HG02610 (cell line): ENCODE measurements around the gene DUSP12.
"Not testable (repeated sequence)": the region's sequence is repeated elsewhere in the genome, so short reads cannot be mapped to it uniquely, and the experiment has no call there.

Experiments
- ATAC-seq: cut with Tn5 transposase; IDR thresholded peaks from one replicate; pipeline ENCODE4 v1.9.1; 2021; ENCODE audit warnings: mild to moderate bottlenecking, moderate library complexity; ENCODE audit not compliant: unreplicated experiment

The DUSP12 gene, protein sequence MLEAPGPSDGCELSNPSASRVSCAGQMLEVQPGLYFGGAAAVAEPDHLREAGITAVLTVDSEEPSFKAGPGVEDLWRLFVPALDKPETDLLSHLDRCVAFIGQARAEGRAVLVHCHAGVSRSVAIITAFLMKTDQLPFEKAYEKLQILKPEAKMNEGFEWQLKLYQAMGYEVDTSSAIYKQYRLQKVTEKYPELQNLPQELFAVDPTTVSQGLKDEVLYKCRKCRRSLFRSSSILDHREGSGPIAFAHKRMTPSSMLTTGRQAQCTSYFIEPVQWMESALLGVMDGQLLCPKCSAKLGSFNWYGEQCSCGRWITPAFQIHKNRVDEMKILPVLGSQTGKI

DNA sequence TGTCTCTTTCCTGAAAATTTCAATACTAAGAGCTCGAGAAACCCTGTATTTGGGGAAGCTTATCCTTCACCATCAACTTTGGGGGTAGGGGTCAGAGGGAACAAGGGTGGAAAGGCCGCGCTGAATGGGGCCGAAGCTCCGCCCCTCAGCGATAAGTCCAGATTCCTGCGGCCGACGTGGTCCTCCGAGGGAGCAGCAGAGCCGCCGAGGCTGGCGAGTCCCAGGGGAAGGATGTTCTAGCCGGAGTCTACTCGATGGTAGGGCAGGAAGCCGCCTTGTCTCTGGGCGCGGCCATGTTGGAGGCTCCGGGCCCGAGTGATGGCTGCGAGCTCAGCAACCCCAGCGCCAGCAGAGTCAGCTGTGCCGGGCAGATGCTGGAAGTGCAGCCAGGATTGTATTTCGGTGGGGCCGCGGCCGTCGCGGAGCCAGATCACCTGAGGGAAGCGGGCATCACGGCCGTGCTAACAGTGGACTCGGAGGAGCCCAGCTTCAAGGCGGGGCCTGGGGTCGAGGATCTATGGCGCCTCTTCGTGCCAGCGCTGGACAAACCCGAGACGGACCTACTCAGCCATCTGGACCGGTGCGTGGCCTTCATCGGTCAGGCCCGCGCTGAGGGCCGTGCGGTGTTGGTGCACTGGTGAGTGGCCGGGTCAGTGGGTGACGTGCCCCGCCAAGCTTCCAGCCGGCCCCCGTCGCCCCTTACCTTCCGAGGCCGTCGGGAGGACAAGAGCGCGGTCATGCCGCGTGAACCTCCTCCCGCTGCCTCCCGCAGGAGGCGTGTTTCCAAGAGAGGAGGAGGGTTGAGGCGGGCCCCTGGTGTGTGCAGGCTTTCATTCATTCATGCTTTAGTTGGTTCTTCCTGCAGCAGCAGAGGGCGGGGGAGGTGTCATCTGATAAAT is at the start of gene DUSP12:
TSS of gene DUSP12 (plus strand) at position 278 of the 899 bp plus-strand sequence. CDS start at position 294, 16 bp downstream.
- peak; percentile 95 for ATAC-seq

GRCh38 chr1:161702250-161702649 is 47.3 kb upstream of the DUSP12 start:
- no peak for ATAC-seq

GRCh38 chr1:161705537-161705936 is 44.0 kb upstream of the DUSP12 start:
- ATAC-seq, result peak; percentile 24

- ATAC-seq, result peak; percentile 11
These were observed 43.5 kb upstream of the DUSP12 start for GRCh38 chr1:161706113-161706481.

- peak; percentile 78 for ATAC-seq
These were observed 42.9 kb upstream of the DUSP12 start, which contains the start of gene FCRLA for GRCh38 chr1:161706482-161707347. Gene FCRLA, plus strand, starts transcription at chr1:161707229. Its CDS starts 36 bp downstream, at chr1:161707265.

- no peak for ATAC-seq
These were observed 42.1 kb upstream of the DUSP12 start for GRCh38 chr1:161707503-161707902.

GRCh38 chr1:161709373-161709772 is 40.2 kb upstream of the DUSP12 start:
- no peak for ATAC-seq

GRCh38 chr1:161710560-161710959 is 39.0 kb upstream of the DUSP12 start:
- ATAC-seq, result no peak

- ATAC-seq, result peak; percentile 47
These were observed 30.8 kb upstream of the DUSP12 start for GRCh38 chr1:161718559-161719324.

DNA sequence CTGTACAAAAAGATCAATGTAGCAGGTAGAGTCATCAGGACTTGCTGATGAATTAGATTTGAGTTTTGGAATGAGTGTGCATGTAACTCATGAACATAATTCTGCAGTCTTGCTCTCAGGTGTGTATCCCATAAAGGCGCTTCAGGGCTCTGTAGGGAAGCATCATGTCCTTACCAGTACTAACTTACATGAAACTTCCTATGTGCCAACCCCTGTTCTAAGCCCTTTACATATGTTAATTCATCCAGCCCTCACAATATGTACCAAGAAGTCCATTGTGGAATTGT is 30.3 kb upstream of the DUSP12 start:
- peak; percentile 51 for ATAC-seq

DNA sequence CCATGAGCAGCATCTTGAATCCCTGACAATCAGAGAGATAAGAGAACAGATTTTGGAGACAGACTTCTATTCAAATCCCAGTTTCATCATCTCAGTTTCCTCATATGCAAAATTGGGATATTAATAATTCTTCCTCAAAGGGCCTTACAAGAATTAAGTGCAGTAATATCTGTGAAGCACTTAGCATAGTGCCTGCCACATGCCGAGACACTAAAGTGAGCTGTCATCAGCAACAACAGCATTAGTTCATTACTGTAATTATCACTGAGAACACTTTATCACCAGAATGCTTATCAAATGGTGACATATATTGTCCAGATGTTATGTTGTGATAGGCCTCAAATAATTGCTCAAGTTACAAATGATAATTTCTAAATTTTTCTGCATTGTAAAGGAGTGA is 29.2 kb upstream of the DUSP12 start:
- no peak for ATAC-seq

- no peak for ATAC-seq
These were observed 28.4 kb upstream of the DUSP12 start, which contains the start of gene FCRLB for GRCh38 chr1:161720956-161721737. Gene FCRLB, plus strand, starts transcription at chr1:161721544. Its CDS starts 1,129 bp downstream, at chr1:161722673.

DNA sequence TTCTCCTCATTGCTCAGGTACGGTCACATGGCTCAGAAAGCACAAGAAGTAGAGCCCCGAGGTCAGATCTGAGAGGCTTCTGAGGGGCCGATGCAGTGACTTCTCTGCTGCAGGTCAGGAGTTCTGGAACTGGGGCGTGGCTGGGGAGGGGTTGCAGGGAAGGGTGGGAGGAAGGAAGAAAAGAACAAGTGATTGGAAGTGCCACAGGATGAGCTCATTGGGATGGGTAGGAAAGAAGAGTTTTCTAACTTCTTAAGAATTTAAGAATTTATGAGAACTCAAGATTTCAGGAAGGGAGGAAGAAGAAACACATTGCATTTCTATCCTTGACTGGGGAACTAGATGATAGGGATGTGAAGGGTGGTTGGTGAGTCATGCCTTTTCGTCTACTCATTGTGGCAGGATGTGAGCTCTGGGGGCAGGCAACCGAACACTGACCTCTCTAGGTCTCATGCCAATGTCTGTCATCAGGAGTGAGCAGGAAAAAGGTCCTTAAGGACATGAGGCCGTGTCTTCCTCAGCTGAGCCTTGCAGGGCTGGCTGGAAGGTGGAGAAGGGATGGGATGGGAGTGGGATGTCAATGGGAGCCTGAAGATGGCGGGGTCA is 27.7 kb upstream of the DUSP12 start:
- peak; percentile 37 for ATAC-seq

DNA sequence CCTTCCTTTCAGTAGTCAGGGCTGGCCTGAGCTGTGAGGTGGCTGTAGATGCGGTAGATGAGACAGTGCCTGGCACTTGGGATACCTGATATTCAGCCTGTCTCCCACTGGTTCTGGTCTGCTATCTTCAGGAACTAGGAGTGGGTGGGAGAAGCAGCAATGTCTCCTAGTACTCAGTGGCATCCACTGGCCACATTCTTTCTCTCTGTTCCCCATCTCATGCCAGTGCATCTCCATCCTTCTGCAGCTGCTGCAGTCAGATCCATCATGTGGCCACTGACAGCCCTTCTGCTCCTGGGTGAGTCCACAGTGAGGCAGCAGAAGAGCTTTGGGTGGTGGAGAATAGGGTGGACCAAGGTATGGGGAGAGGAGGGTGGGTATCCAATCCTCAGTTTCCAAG is 27.2 kb upstream of the DUSP12 start:
- ATAC-seq, result no peak

GRCh38 chr1:161723459-161724141 is 26.0 kb upstream of the DUSP12 start:
- no peak for ATAC-seq

- not testable (repeated sequence) for ATAC-seq
These were observed 24.2 kb upstream of the DUSP12 start for GRCh38 chr1:161725258-161725907.

- ATAC-seq, result peak; percentile 18
These were observed 23.6 kb upstream of the DUSP12 start for GRCh38 chr1:161725908-161726472.
